GM19035 (cell line): ENCODE measurements around the gene CTNNBIP1.
A peak's percentile ranks its signal among the peaks of the same experiment; 100 is the strongest.

Experiments used
- ATAC-seq: cut with Tn5 transposase; IDR thresholded peaks from one replicate; pipeline ENCODE4 v1.9.1; 2021; ENCODE audit not compliant: unreplicated experiment

CTNNBIP1 gene

DNA sequence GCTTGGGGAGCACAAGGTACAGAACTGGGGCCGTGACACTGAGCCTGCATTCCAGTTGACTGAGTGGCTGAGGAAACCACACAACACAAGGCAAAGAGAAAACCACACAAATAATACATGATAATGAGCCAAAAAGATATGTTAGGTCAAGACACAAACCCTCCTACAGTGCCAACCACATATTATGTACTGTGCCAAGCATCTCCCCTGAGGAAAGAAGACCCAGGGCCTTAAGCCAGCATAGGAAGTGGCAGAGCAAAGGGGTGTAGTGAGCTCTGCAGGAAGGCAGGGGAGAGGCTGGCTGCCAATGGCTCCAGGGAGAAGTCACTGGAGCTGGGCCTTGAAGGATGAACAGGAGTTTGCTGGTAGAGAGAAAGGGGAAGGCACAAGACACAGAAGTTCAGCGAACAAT, 28.2 kb downstream of the CTNNBIP1 start:
- ATAC-seq = no peak

DNA sequence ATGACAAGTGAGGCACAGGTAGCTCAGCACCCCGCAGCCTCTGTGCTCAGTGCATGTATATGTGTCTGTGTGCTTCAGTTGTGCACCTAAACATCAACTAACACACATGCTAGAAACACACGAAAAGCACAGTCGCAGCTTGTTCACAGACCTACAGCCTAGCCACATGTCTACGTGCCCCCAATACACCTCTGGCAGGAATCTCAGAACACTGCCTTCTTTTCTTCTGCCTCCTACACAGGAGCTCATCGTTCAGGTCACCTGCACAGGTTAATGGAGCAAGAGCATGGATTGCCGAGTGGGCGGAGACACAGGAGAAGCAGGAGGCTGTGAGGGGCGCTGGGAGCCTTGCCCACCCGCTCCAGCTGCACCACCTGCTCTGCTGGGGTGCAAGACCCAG, 31.7 kb downstream of the CTNNBIP1 start:
- no peak for ATAC-seq

DNA sequence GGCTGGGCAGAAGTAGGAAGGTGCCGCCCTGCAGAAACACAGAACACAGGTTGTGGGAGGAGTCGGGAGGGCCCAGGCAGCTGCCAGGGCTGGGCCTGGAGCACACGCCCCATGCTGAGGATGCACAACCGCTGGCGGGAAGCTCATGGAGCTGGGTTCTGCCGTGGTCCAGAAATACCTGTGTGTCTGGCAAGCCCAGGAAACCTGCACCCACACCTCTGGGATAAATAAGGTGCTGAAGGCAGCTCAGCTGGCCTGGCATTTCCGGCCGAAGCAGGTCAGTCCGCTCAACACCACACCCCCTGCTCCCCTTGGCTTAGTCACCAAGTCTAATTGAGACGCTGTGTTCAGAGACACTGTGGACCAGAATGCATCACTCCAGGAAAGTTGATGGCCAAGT, 32.1 kb downstream of the CTNNBIP1 start:
- ATAC-seq = no peak

DNA sequence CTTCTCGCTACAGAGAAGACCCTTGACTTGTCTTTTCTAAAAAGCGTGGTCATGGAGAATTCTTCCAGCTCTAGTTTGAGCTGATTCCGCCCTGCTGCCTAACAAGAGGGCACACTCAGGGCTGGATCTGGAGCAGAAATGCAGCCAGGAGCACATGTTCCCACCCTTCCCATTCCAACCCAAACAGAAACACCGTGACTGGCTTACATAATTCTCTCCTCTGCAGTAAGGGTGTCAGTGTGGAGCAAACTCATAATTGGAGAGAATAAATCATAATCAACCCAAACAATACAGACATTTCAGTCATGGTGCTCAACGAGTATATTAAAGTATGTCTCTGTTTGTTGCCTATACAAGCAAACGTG, 34.5 kb downstream of the CTNNBIP1 start:
- no peak for ATAC-seq

DNA sequence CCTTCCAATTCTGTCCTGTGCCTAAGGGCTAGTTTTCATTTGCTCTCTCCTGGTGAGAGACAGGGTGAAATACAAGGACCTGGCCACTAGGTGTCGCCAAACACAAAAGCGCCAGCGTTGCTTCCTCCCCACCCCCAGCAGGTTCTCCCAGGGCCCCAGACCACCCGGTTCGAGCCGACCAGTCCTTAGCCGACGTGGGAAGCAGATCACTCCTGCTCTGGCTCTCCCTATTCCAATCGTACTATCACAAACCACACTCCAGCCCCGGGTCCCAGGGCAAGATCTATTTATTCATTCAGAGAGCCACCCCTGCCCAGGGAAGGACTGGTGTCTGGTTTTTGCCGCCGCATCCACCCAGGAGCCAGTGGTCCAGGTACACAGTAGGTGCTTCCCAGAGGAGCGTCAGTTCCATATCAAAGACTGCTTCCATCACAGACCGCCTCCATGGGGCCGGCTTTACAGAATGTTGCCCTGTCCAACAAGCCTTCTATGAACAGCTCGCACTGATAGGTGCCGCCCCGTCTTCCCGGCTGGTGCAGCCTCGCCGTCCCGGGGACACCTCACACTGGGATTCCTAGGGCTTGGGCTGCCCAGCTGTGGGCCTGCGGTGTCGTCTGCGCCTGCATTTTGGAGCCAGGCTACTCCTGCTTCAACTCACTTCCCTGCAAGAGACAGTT, 35.0 kb downstream of the CTNNBIP1 start:
- no peak for ATAC-seq

DNA sequence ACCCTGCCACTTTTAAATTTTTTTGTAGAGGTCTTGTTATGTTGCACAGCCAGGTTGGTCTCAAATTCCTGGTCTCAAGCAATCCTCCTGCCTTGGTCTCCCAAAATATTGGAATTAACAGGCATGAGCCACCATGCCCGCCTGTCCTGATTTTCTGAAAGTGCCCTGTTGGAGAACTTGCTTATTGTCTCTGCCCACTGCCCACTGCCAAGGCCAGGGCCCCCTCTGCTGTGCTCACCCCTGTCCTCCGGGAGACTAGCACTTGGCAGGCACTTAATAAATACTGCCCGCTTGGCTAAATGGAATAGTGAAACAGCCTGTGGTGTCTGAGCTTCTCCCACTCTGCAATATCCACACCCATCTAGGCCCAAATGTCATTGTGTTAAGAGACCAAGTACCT, 35.7 kb downstream of the CTNNBIP1 start:
- ATAC-seq = no peak

DNA sequence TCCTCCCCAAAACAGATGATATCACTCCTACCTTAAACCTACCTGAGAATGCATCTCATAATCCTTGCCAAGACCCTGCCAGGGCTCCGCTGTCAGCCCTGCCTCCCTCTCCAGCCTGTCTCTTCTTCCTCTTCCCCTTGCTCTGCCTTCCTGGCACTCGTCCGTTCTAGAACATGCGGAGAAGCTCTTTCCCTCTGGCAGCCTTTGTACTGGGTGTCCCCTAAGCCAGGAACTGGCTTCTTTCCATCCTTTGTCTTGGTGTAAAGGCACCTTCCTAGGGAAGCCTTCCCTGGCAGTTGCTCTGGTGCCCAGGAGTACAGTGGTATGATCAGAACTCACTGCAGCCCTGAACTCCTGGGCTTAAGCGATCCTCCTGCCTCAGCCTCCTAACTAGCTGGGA, 36.1 kb downstream of the CTNNBIP1 start:
- ATAC-seq = no peak

DNA sequence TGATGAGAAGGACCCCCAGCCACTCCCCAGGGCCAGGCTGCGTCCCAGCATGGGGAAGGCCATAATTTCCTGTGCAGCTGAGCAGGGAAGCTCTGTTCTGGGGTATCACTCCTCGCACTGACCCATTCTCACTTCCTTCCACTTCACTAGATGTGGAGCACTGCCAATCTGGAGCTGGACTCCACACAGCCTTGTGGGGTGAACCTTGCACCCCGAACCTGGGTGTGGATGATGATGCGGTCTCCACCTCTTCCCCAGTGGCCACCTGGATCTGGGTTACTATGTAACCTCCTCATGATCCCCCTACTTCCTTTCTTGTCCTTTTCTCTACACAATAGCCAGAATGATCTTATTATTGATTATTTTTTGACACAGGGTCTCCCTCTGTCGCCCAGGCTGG, 36.7 kb downstream of the CTNNBIP1 start:
- ATAC-seq = no peak

DNA sequence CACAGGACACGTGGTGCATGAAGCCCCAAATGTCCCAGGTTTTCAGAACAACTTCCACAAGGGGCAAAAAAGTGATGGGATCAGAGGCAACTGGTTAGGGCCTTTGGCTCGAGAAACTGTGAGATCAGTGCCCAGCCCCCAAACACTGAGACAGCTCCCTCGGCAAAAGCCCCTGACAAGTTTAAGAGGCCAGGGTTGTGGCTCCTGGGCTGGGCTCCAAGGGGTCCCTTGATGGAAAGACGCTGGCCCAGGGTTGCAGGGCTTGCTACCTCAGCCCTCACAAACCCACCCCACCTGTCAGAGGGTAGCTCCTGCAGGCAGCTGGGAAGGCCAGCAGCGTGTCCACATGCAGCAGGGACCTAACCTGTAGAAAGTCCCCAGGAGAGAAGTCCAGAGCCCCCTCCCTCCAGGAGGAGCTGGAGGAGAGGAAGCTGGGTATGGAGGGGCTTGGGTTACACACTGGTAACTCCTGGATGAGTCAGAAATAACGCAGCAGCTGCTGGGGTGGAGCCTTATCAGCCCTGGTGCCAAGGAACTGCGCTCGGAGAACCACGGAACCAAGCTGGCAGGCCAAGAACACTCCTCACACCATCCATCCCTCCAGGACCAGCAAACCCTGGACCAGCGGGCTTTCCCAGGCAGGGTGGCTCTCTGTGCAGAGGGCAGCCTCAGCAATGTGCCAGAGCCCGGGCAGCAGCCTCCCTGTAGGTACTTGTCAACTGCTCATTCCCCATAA, 37.5 kb downstream of the CTNNBIP1 start:
- ATAC-seq = no peak

DNA sequence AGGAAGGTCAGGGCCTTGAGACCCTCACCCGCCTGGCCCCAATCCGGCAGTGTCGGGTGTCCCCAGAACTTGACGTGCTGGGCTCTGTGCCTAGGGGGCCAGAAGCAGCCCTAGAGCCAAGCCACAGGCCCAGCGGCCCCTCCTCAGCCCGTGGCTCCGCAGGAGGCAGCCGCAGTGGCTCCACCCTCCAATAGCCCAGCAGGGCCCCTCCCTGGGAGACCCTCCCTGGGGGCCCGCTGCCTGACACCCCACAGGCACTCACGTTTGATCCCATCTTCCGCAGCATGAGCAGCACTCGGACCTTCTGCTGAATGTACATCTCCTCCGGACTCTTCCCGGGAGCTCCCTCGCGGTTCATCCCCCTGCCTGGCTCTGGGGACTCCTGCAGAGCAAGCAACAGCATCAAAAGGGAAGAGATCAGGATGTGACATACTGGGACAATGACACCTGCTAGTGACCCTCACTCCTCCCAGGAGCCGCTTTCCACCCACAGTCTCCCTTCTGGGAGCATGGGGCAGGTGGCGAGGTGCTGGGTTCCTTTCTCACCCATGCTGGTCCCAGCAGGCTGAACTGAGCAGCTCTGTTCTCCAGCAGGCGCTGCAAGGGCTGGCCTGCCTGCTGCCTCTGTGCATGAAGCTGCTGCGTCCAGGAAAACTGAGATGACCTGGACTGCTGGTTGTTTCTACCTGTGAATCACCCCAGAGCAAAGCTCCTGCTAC, 38.2 kb downstream of the CTNNBIP1 start:
- no peak for ATAC-seq

DNA sequence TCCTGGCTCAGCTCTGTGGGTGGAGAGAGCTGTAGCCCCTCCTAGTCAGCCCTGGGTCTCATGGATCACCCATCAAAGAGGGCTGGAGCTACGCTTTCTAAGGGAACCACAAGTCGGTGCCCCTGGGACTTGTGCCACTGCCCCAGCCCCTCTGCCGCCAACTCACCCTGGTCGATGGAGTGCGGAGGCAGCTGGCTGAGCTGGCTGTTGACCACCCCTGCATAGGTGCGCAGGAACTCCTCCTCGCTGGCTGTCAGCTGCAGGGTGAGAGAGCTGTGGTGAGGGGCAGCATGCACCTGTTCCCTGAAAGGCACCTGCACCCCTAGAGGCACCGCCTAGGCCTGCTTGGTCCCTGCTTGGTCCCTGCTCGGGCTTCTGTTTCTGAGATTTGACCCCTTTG, 39.0 kb downstream of the CTNNBIP1 start:
- no peak for ATAC-seq

DNA sequence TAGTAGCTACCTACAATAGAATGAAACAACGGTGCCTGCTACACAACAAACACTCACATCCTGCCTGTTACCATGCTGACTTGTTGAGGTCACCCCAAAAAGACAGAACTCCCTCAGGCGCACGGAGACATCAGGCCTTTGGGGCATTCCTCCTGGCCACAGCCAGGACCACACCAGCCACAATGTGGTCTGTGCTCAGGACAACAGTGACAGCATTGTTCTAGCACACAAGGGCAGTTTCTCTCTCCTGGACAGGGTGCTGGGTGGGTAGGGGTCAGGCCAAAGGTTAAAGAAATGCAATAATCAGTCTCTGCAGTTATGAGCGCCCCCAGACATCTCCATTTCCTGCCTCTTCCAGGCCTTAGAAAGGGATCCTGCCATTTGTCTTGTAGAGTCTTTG, 39.5 kb downstream of the CTNNBIP1 start:
- ATAC-seq = no peak

DNA sequence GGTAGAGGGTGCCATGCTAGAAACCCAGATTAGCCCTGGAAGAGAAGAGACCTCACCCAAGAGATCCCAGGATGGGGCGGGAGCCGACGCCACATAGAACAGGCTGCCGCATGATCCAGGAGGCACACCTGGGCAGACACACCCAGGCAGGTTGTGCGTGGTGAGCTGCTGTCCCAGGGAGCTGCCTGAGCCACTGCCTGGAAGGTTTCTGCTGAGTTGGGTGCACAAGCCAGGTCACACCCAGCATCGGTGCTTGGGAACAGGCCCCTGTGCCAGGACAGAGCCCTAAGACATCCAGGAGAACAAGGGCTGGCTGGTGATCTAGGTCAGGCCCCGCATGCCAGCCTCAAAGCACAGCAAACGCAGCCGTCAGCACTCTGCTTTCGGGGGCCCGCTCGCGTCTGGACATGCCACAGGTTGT, 40.2 kb downstream of the CTNNBIP1 start:
- no peak for ATAC-seq

DNA sequence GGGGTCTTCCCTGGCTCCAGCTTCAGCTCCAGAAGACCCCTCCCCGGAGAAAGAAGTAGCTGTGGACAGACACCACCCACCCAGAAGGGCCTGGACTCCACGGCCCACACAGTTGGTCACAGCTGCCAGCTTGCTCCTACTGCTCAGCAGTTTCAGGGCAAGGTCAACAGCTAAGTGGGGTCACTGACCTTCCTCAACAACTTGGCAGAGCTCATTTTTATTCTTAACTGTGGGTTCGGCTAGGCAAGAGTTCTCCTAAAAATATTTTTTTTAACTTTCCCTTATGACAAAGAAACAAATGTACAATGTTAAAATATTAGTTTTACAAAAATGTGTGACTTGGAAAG, 41.9 kb downstream of the CTNNBIP1 start:
- ATAC-seq = no peak

DNA sequence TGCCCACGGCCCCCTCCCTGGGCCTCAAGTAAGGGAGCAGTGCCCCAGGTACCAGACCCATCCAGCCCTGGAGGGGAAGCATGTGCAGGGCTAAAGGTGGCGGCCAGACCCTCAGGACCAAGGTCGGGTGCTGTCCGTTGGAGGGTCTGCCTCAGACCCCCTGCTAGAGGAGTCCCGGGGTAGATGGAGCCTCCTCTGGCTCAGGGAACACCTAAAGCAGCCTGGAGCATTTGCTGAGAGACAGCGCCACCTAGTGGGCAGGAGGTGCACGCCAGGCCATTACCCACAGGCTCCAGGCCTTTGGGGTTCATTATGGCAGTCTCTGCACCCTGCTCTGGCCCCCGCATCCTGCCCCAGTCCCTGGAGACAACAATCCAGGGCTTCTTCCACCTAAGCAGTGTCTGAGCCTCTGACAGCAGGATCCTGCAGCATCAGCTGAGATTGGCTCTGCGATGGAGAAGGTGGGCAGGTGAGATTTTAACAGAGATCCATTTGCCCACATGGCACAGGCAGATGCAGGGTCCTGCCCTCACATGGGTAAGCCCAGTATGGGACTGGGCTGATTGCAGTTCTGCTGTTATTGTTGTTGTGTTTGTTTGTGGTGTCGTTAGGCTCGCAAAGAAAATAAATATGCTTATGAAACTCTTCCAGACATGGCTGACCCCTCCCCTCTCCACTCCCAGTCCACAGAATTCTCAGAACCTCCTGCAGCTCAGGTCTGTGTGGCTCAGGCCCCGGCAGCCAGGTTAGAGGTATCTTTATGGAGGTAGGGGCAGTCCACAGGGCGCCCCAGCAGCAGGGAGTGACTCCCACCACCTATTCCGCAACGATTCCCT, 42.4 kb downstream of the CTNNBIP1 start:
- ATAC-seq = peak; percentile 62

DNA sequence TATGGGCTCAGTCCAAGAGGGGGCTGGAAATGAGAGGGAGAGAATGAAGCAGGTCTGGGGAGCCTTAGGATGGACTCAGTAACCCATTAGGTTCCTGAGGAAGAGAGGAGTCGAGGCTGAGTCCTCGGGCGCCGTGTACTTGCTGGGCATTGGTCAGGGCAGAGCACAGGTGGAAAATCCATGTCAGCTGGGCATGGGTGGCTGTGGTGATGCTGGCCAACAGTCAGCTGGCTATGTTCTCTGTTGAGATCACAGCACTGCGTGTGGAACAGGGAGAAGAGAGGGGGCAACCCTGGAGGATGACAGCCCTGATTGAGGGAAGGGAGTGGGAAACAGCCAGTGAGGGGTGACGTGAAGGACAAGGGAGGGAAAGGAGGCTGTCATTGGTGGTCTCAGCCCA, 43.2 kb downstream of the CTNNBIP1 start:
- no peak for ATAC-seq

DNA sequence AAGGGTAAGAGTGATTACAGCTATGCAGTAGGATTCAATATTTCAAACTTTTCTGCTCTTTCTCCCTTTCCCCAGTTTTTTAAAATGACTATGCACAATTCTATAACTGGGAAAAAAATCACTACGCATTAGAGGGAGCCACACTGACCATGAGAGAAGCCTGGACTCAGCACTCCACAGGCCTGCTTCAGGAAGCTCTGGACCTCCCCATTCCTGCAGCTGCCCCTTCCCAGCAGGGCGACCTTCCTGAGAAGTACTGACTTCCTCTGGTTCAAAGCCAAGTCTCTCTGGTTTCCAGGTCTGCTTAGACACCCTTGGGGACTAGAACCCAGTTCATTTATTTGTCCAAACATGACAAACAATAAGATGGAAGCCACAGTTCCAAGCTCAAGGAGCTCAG, 44.3 kb downstream of the CTNNBIP1 start:
- ATAC-seq = no peak

DNA sequence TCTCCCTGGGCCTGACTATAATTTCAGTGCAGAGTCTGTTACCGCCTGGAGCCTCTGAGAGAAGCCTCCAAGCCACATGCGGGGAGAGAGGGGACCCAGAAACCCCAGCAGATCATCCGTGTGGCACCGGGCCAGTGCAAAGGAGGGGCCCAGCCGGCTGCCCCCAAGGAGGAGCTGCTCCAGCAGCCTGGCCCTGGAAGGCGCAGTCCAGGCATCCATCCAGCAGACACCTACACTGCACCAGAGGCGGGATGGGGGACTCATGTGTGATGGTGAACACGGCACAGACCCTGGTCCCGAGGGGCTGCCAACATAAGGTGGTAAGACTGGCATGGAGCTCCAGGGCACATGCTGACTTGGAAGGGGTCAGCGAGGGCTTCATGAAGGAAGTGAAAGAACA, 46.7 kb downstream of the CTNNBIP1 start:
- ATAC-seq = no peak

DNA sequence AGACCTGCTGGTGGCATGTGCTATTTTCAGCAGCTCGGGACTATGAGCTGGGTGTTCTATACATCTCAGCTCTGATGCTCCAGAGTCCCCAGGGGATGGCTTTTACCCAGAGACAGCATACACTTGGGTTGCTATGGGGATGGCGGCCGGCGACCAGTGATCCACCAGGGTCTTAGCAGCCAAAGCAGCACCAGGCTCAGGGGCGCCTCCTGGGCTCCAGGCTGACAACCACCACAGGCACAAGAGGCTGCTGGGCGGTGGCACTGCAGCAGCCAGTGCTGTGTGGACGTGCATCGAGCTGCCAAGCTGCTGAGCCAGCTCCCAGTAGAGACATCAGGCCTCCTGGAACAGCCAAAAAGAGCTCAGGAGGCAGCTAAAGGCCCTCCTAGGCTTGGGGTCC, 48.7 kb downstream of the CTNNBIP1 start:
- no peak for ATAC-seq

DNA sequence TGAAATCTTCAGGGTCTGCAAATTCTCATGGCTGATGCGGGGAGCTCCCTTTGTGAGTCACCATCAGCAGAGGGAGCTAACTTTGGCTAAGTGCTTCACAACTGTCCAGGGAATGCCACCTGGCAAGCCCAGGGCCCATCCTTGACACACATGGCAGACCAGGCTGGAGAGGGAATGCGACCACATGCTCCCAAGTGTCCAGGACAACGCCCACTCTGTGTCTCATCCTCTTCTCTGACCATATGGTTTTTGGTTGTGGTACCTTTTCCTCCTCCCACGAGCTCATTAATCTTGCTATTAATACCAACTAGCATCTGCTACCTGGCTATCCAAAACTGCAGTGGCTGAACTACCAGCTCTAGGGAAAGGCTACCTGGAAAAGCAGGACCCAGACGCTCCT, 49.2 kb downstream of the CTNNBIP1 start:
- no peak for ATAC-seq

DNA sequence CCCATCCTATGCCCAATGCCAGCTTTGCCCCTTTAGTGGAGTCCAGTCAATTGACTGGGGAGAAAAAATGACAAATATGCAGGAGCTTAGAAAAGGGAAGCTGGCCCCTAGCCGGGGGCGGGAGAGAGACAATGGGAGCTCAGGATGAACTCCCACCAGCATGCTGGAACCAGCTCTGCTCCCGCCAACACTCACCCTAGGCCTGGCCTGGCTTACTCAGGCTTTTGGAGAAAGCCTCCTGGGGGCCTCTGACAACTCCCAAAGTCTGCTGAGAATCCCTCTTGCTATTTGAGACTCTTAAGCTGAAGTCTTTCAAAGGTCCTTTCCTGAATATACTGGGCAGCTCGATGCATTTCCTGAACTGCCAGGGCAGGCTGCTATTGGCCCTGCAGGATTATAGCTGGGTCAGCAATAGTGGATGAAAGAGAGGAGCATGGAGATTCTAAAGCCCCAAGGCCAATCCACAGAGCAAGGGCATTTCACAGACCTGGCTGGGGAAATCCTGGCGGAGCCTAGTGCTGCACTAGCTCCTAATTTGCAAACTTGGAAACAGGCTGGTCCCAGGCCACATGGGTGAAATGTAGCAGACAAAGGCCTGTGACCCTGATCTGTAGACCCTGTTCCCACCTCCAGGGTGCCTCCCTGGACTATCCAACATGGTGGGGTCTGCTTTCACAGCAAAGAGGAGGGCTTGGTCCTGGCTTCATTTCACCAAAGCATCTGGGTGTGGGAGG, 50.6 kb downstream of the CTNNBIP1 start:
- ATAC-seq = no peak
